ENCODE data around the gene ADRA2C. TPM values are rescaled to one million over a fixed set of nuclear protein-coding genes. Genes with fewer than 3 reads are reported as not detected.

ADRA2C gene
- polyA plus RNA-seq, 1 experiment, result not detected

DNA sequence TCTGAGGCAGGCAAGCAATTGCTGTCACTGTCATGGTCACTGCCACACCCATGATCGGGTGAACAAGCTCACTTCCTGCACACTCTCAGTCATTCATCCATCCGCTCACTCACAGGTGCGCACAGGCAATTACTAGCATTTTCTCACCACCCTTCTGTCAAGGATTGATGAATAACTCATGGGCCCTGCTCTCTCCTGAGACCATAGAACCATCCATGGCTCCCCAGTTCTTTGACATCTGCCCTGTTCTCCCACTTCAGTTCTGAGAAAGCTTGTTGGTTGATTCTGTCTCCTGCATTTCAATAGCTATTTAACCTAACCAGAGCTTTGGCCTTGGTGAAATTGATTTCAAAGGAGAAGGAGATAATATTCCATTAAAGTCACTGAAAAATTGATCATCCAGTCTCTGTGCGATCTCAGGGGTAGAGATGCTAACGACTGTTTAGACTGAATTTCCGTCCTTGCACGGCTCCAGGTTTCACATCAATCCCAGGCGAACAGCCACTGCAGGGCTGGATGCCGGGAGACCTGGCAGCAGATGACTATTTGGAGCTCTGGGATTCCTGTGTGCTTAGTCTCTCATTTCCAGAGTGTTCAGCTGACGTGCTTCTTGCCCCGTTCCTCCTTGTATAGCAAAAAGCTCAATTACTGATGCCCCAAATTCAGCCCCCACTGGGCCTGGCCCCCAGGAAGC lies 36.9 kb upstream of the ADRA2C start:
- H3K9me3 ChIP-seq (ENCODE audit: control insufficient read depth, insufficient read depth, low read length), result no peaks in the 10 kb centered on the region; the same call in 1 of the 2 replicates
- DNase-seq (ENCODE audit: low read depth, low spot score), result no peak
- POLR2A ChIA-PET, result no interaction called here
- H3K27ac ChIP-seq (ENCODE audit: low read depth, low read length), result no peak overlapping the region
- TF ChIP-seq, protein P1, sequence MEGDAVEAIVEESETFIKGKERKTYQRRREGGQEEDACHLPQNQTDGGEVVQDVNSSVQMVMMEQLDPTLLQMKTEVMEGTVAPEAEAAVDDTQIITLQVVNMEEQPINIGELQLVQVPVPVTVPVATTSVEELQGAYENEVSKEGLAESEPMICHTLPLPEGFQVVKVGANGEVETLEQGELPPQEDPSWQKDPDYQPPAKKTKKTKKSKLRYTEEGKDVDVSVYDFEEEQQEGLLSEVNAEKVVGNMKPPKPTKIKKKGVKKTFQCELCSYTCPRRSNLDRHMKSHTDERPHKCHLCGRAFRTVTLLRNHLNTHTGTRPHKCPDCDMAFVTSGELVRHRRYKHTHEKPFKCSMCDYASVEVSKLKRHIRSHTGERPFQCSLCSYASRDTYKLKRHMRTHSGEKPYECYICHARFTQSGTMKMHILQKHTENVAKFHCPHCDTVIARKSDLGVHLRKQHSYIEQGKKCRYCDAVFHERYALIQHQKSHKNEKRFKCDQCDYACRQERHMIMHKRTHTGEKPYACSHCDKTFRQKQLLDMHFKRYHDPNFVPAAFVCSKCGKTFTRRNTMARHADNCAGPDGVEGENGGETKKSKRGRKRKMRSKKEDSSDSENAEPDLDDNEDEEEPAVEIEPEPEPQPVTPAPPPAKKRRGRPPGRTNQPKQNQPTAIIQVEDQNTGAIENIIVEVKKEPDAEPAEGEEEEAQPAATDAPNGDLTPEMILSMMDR (IDR thresholded peaks at IDR 0.05; ENCODE audit: low read depth, low read length), result no peak
- peaks cover 15% of the 10 kb centered on the region for H3K27me3 ChIP-seq (ENCODE audit: control insufficient read depth, insufficient read depth, low read length)
- H3K4me3 ChIP-seq (ENCODE audit: low read depth, low read length), result no peak overlapping the region
- CTCF ChIA-PET, result no interaction called here

DNA sequence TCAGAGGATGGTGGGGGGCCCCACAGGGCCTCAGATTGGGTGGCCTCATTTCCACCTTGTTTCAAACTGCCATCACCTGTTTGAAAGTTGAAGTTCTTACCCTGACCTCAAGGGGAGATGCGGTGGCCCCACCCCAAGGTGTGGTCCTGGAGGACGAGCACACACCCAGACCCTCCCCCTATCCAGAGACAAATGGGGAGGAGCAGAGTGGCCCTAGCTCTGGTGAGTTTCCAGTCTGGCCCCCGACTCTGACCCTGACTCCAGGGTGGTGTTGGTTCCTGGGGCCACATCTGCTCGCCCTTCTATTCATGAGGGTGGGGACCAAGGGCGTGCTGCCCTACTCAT lies 36.3 kb upstream of the ADRA2C start:
- Histone ChIP-seq H3K9me3 (ENCODE audit: control insufficient read depth, insufficient read depth, low read length) (no peaks in the 10 kb centered on the region; the same call in 1 of the 2 replicates), H3K27me3 (ENCODE audit: control insufficient read depth, insufficient read depth, low read length) (peaks cover 10% of the 10 kb centered on the region), H3K27ac (ENCODE audit: low read depth, low read length) (no peak overlapping the region), H3K4me3 (ENCODE audit: low read depth, low read length) (no peak overlapping the region)
- no peak for DNase-seq (ENCODE audit: low read depth, low spot score)
- ChIA-PET CTCF (no interaction called here), POLR2A (no interaction called here)
- TF ChIP-seq, protein P1 (IDR thresholded peaks at IDR 0.05; ENCODE audit: low read depth, low read length), result no peak

DNA sequence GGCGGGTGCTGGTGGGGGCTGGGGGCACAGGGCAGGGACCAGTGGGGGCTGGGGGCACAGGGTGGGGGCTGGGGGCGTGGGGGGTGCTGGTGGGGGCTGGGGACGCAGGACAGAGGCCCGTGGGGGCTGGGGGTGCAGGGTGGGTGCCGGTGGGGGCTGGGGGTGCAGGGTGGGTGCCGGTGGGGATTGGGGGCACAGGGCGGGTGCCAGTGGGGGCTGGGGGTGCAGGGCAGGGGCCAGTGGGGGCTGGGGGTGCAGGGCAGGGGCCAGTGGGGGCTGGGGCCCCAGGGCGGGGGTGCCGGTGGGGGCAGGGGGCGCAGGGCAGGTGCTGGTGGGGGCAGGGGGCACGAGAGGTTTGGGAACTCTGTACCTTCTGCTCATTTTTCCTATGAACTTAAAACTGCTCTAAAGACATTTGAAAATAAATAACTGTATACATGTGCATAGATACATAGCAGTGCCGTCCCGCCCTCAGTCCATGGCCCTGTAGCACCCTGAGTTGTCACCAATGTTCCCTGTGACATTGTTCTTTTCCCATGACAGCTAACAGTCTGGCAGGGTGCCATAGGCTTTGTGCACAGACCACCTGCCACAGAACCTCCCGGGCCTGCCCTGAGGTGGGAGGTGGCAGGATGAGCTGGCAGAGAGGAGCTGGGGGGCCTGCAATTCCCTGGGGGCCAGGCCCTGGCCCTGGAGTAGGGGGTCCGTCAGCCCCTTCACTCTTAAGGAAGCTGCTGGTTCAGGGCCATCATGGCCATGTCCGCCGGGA lies 35.6 kb upstream of the ADRA2C start:
- TF ChIP-seq, protein P1 (IDR thresholded peaks at IDR 0.05; ENCODE audit: low read depth, low read length), result no peak
- Histone ChIP-seq H3K27me3 (ENCODE audit: control insufficient read depth, insufficient read depth, low read length) (peaks cover 7% of the 10 kb centered on the region), H3K9me3 (ENCODE audit: control insufficient read depth, insufficient read depth, low read length) (no peaks in the 10 kb centered on the region; the same call in 1 of the 2 replicates), H3K27ac (ENCODE audit: low read depth, low read length) (no peak overlapping the region), H3K4me3 (ENCODE audit: low read depth, low read length) (no peak overlapping the region)
- ChIA-PET POLR2A (no interaction called here), CTCF (no interaction called here)
- no peak for DNase-seq (ENCODE audit: low read depth, low spot score)

DNA sequence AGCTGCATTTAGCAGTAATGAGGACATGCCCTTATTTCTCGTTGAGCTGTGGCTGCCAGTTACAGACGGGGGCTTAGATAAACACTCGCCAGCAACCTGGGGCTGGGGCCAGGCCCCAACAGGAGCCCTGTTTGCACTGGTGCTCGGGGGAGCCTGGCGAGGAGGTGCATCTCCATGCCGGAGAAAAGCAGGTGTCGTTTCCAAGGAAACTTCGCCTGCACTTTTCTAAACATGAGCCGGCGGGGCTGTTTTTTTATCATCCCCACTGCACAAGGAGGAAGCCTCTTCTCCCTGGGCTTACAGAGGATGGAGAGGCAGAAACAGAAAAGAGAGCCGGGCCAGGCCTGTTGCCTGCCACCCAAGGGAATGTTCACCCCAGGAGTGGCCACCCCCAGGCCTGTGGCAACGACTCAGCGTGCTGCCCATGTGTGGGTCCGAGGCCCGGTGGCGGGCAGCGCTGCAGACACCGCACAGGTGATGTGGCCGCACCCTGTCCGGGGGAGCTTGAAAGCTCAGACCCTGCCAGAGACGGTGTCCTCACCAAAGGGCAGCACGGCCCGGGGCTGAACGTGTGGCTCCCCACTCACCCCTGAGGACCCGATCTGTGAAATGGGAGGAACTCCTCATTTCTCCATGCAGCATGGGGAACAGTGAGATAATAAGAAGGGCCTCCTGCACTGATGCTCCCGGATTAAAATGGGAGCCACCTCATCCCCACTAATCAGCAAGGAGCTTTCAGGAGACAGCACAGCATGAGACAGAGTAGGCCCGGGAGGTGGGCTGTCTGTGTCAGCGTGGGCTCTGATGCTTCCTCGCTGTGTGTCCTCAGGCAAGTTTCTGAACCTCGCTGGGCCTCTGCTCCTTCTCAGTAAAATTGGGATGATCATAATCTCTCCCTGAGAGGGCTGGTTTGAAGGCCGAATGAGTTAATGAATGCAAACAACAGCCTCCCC lies 33.8 kb upstream of the ADRA2C start:
- Histone ChIP-seq H3K27ac (ENCODE audit: low read depth, low read length) (no peak overlapping the region), H3K9me3 (ENCODE audit: control insufficient read depth, insufficient read depth, low read length) (no peaks in the 10 kb centered on the region; the same call in 1 of the 2 replicates), H3K4me3 (ENCODE audit: low read depth, low read length) (no peak overlapping the region), H3K27me3 (ENCODE audit: control insufficient read depth, insufficient read depth, low read length) (peaks cover 7% of the 10 kb centered on the region)
- ChIA-PET CTCF (interaction anchor here (0.5 to 1.7 kb wide), 2 partner anchors 15 to 166 kb away, joined by 4 to 5 read pairs; no protein-coding TSS in a partner anchor), POLR2A (no interaction called here)
- TF ChIP-seq, protein P1 (IDR thresholded peaks at IDR 0.05; ENCODE audit: low read depth, low read length), result no peak
- DNase-seq (ENCODE audit: low read depth, low spot score), result no peak

All from AG04450 (cell line).